SJSA1 (cell line): ENCODE measurements around the gene GPR141. TPM values are rescaled to one million over a fixed set of nuclear protein-coding genes. Genes with fewer than 3 reads are reported as not detected.
"Not testable (repeated sequence)": the region's sequence is repeated elsewhere in the genome, so short reads cannot be mapped to it uniquely, and the experiment has no call there.

Source experiments
- DNase-seq, 2 experiments: peaks; one replicate each; pipeline ENCODE4 v3.0.0-alpha.2; 2015 to 2020; ENCODE audit warnings: low spot score in 2 of 2, low read depth in 1 of 2
- H3K27ac ChIP-seq: fragments of 250-450 bp; sonication (Bioruptor Pico); 2 replicates; pipeline ENCODE4 v1.5.1; 2020; ENCODE audit warnings: mild to moderate bottlenecking, moderate library complexity
- H3K27me3 ChIP-seq: fragments of 250-450 bp; sonication (Bioruptor Pico); replicated peaks from 2 replicates; pipeline ENCODE4 v1.5.1; 2020; ENCODE audit warnings: mild to moderate bottlenecking, moderate library complexity
- H3K36me3 ChIP-seq: fragments of 250-450 bp; sonication (Bioruptor Pico); 2 replicates; pipeline ENCODE4 v1.5.1; 2020; ENCODE audit warnings: mild to moderate bottlenecking
- H3K4me1 ChIP-seq: fragments of 250-450 bp; sonication (Bioruptor Pico); replicated peaks from 2 replicates; pipeline ENCODE4 v1.6.1; 2021; ENCODE audit warnings: mild to moderate bottlenecking
- H3K4me3 ChIP-seq: fragments of 250-450 bp; sonication (Bioruptor Pico); 2 replicates; pipeline ENCODE4 v1.5.1; 2020; ENCODE audit warnings: mild to moderate bottlenecking
- H3K9me3 ChIP-seq: fragments of 250-450 bp; sonication (Bioruptor Pico); replicated peaks from 2 replicates; pipeline ENCODE4 v1.5.1; 2020; ENCODE audit warnings: mild to moderate bottlenecking
- total RNA-seq: library from RNA; depleted of rRNA; stranded (reverse); fragments of >200 nt; shearing (Covaris generic); gene quantifications from 2 replicates; pipeline ENCODE4 v1.2.3, GENCODE V29; 2014

GPR141 gene
- total RNA-seq, 1 experiment from 2014 or later, result not detected

- no peaks in the 10 kb centered on the region for H3K9me3 ChIP-seq
- no peak overlapping the region for H3K27ac ChIP-seq
- H3K36me3 ChIP-seq, result no peaks in the 10 kb centered on the region
- no peaks in the 10 kb centered on the region for H3K4me1 ChIP-seq
- H3K4me3 ChIP-seq, result no peak overlapping the region
- DNase-seq, result no peak
- no peaks in the 10 kb centered on the region for H3K27me3 ChIP-seq
These were observed 19.8 kb downstream of the GPR141 start for GRCh38 chr7:37703361-37703760.

DNA sequence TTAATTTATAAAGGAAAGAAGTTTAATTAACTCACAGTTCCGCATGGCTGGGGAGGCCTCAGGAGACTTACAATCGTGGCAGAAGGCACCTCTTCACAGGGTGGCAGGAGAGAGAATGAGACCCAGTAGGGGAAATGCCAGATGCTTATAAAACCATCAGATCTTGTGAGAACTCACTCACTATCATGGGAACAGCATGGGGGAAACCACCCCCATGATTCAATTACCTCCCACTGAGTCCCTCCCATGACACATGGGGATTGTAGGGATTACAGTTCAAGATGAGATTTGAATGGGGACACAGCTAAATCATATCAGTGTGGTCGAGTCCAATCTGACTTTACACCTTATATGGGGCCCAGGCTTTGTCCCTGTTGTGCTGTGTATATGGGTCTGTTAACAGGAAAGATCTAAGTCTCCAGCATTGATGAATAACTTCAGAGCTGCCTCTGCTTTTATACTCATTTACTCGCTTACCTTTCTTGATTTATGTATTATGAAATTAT, 20.8 kb downstream of the GPR141 start:
- H3K27me3 ChIP-seq, H3K9me3 ChIP-seq, DNase-seq, H3K36me3 ChIP-seq, H3K27ac ChIP-seq, H3K4me1 ChIP-seq, H3K4me3 ChIP-seq: not testable (repeated sequence)

DNA sequence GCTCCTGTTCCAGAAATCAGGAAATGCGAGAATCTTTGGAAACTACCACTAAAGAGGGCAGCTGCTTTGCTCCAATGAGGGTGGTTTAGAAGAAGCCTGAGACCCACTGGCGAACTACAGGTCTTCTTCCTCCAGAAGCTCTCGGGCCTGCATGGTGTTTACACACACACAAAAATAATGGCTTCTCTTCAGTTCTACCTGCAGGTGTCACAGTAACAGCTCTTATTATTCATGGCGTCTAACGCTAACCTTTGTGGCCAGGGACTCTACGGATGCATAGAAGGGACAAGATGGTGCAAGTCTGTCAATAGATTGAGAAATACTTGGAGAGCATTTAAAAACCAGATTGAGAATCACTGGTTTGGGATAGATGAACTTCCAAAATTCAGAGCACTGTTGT, 22.4 kb downstream of the GPR141 start:
- H3K27me3 ChIP-seq, result no peaks in the 10 kb centered on the region

GRCh38 chr7:37706804-37707203, 23.2 kb downstream of the GPR141 start:
- no peaks in the 10 kb centered on the region for H3K4me1 ChIP-seq
- no peaks in the 10 kb centered on the region for H3K9me3 ChIP-seq
- H3K4me3 ChIP-seq, result no peak overlapping the region
- H3K27ac ChIP-seq, result no peak overlapping the region
- no peaks in the 10 kb centered on the region for H3K36me3 ChIP-seq
- H3K27me3 ChIP-seq, result no peaks in the 10 kb centered on the region
- DNase-seq, result no peak

More for the DNA sequence above, 22.4 kb downstream of the GPR141 start:
- Histone ChIP-seq H3K4me3 (no peak overlapping the region), H3K9me3 (no peaks in the 10 kb centered on the region), H3K36me3 (no peaks in the 10 kb centered on the region), H3K4me1 (no peaks in the 10 kb centered on the region), H3K27ac (no peak overlapping the region)
- DNase-seq, result no peak

DNA sequence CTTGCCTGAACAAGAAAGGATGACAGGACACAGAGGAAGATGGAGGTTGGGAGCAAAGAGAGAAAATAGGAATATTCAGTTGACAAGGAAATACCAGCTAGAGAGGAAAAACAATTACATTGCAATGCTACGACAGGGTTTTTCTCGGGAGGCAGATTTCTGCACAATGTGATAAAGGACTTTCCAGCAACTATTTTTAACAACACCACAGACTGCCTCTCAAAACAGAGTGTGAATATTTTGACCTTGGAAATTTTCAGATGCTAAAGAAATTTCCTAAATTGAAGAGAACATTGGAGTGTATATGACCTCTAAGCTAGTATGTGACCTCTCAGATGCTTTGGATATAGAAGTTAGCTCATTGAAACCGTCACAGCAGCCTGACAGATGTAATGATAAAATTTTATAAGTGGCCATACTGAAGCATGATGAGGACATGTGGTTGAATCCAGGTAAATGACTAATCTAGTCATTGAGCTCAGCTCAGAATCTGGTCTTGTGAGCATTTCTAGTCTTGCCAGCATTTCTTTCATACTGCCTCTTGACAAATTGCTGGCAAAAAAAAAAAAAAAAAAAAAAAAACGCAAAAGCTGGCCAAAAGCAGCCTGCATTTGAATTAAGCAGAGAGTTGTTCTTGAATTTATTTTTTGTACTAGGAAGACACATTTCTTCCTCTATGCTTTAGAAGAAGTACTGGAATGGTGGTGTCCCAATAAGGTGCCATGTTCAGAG, 24.4 kb downstream of the GPR141 start:
- DNase-seq, result no peak
- H3K9me3 ChIP-seq, result no peaks in the 10 kb centered on the region
- H3K4me3 ChIP-seq, result no peak overlapping the region
- H3K27me3 ChIP-seq, result no peaks in the 10 kb centered on the region
- no peaks in the 10 kb centered on the region for H3K36me3 ChIP-seq
- no peaks in the 10 kb centered on the region for H3K4me1 ChIP-seq
- no peak overlapping the region for H3K27ac ChIP-seq

GRCh38 chr7:37709631-37710509, 26.3 kb downstream of the GPR141 start:
- Histone ChIP-seq H3K36me3 (no peaks in the 10 kb centered on the region), H3K27ac (no peak overlapping the region), H3K27me3 (no peaks in the 10 kb centered on the region), H3K4me1 (no peaks in the 10 kb centered on the region), H3K9me3 (no peaks in the 10 kb centered on the region), H3K4me3 (no peak overlapping the region)
- no peak for DNase-seq

DNA sequence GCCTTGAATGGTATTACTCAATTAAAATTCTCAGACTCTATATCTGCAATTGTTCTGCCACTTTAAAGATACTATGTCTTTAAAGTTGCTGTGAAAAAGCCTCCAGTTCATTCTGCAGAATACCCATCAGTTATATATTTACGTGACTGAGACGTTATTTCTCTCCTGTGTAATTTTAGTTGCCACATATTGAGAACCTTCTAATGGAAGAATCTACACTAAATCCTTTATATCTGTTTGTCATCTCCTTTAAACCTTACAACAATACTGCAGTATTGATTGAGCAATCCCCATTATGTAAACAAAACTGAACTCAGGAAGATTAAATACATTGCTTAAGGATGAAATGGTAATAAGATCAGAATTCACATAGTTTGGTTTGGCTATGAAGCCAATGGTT, 30.0 kb downstream of the GPR141 start:
- Histone ChIP-seq H3K27me3 (no peaks in the 10 kb centered on the region), H3K4me3 (no peak overlapping the region), H3K4me1 (no peaks in the 10 kb centered on the region), H3K27ac (no peak overlapping the region), H3K36me3 (no peaks in the 10 kb centered on the region), H3K9me3 (no peaks in the 10 kb centered on the region)
- DNase-seq, result no peak

DNA sequence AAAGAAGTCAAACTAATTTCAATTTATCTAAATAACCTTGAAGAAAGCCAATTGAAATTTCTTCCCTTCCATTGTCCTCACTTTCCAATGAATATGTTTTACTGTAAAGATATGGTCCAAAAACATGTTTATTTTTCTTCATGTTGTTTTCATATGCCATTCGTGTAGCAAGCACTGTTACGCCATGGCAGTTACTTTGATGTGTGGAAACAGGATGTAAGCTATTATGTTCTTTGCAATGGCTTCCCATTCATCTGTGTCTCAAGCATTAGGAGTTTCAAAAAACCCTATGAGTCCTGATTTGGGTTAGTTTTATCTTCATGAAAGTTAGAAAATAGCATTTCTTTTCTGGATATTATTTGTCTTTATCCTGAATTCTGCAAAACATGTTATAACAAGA, 31.0 kb downstream of the GPR141 start:
- no peak for DNase-seq

GRCh38 chr7:37718585-37718984, 35.0 kb downstream of the GPR141 start:
- Histone ChIP-seq H3K27me3 (no peaks in the 10 kb centered on the region), H3K4me1 (no peaks in the 10 kb centered on the region), H3K27ac (no peak overlapping the region), H3K4me3 (no peak overlapping the region), H3K9me3 (no peaks in the 10 kb centered on the region), H3K36me3 (no peaks in the 10 kb centered on the region)
- no peak for DNase-seq

More for the DNA sequence above, 31.0 kb downstream of the GPR141 start:
- Histone ChIP-seq H3K9me3 (no peaks in the 10 kb centered on the region), H3K27ac (no peak overlapping the region), H3K27me3 (no peaks in the 10 kb centered on the region), H3K4me3 (no peak overlapping the region), H3K4me1 (no peaks in the 10 kb centered on the region), H3K36me3 (no peaks in the 10 kb centered on the region)

GRCh38 chr7:37719077-37719476, 35.5 kb downstream of the GPR141 start:
- H3K4me1 ChIP-seq, result no peaks in the 10 kb centered on the region
- no peak overlapping the region for H3K27ac ChIP-seq
- no peaks in the 10 kb centered on the region for H3K27me3 ChIP-seq
- no peak overlapping the region for H3K4me3 ChIP-seq
- H3K9me3 ChIP-seq, result no peaks in the 10 kb centered on the region
- DNase-seq, result no peak
- H3K36me3 ChIP-seq, result no peaks in the 10 kb centered on the region

DNA sequence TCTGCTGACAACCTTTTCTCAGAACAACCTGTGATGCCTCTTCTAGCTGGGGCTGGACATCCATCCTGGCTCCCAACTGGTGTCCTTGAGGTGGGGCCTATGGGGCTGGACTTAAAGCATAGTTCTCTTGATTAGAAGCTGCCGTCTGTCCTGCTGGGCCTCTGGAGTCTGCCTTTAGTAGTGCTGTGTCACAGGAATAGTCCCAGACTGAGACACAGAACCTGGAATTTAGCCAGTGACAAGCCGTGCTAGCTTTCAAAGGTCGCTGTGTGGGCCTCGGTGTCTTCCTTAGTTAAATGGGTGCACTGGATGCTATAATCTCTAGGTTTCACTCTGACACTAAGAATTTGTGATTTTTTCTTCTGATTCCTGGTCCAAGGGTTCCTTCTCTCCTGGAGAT, 41.2 kb downstream of the GPR141 start:
- H3K36me3 ChIP-seq, result no peaks in the 10 kb centered on the region
- H3K27ac ChIP-seq, result no peak overlapping the region
- H3K4me1 ChIP-seq, result no peaks in the 10 kb centered on the region
- H3K9me3 ChIP-seq, result no peaks in the 10 kb centered on the region
- no peak for DNase-seq
- no peak overlapping the region for H3K4me3 ChIP-seq
- H3K27me3 ChIP-seq, result no peaks in the 10 kb centered on the region

GRCh38 chr7:37726016-37726415, 42.5 kb downstream of the GPR141 start:
- Histone ChIP-seq H3K4me3 (no peak overlapping the region), H3K36me3 (no peaks in the 10 kb centered on the region), H3K9me3 (no peaks in the 10 kb centered on the region), H3K4me1 (no peaks in the 10 kb centered on the region), H3K27ac (no peak overlapping the region), H3K27me3 (no peaks in the 10 kb centered on the region)
- DNase-seq, result no peak

- H3K9me3 ChIP-seq, result no peaks in the 10 kb centered on the region
- no peak overlapping the region for H3K4me3 ChIP-seq
These were observed 45.2 kb downstream of the GPR141 start for GRCh38 chr7:37728747-37729146.

GRCh38 chr7:37729181-37729580, 45.6 kb downstream of the GPR141 start:
- no peaks in the 10 kb centered on the region for H3K27me3 ChIP-seq
- H3K4me1 ChIP-seq, result no peaks in the 10 kb centered on the region
- DNase-seq, result no peak
- no peaks in the 10 kb centered on the region for H3K36me3 ChIP-seq
- no peak overlapping the region for H3K27ac ChIP-seq
- no peaks in the 10 kb centered on the region for H3K9me3 ChIP-seq
- no peak overlapping the region for H3K4me3 ChIP-seq

More at GRCh38 chr7:37728747-37729146, 45.2 kb downstream of the GPR141 start:
- no peak overlapping the region for H3K27ac ChIP-seq
- H3K36me3 ChIP-seq, result no peaks in the 10 kb centered on the region
- DNase-seq, result no peak
- H3K27me3 ChIP-seq, result no peaks in the 10 kb centered on the region
- no peaks in the 10 kb centered on the region for H3K4me1 ChIP-seq
